Panc1 (cell line): Measurements from ENCODE around the gene ATXN7L1.

Experiments used
- CTCF ChIP-seq: fragments of 450-650 bp; IDR thresholded peaks from 2 replicates; pipeline ENCODE4 v1.5.1; 2017; ENCODE audit warnings: mild to moderate bottlenecking
- POLR2AphosphoS5 ChIP-seq: IDR thresholded peaks from 2 replicates; pipeline ENCODE4 v1.6.1; 2012; ENCODE audit warnings: mild to moderate bottlenecking, low read depth, low read length, moderate library complexity

DNA sequence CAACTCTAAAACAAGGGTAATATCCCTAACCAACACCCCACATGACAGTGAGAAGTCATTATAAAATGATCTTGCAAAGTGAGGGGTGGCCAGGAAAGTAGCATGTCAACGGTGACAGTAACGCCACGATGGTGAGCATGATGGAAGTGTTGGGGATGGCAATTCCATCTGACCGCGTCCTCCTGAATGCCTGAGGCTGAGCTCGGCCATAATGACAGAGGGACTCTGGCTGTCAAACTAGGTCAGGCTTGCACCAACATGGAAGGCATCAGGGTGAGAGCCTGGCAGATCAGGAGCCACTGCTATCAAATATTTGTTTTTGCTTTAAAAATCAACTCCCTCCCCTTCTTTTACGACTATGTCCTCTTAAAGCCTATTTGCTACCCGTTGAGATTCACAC is 239.4 kb downstream of the ATXN7L1 start:
- TF ChIP-seq CTCF, result no peak
- no peak for TF ChIP-seq POLR2AphosphoS5
